A673 (cell line): ENCODE measurements around the gene RPS6KA2.

Source experiments
- CTCF ChIP-seq: fragments of 300-800, 200-600 bp; sonication (generic); conservative IDR thresholded peaks from 2 replicates; pipeline ENCODE4 v1.5.1; 2017; ENCODE audit warnings: low read depth, mild to moderate bottlenecking, antibody characterized with exemption, low read length, moderate library complexity, mixed read lengths
- EZH2 ChIP-seq: fragments of 200-600 bp; sonication (generic); IDR thresholded peaks from 2 replicates; pipeline ENCODE4 v1.6.1; 2017; ENCODE audit warnings: borderline replicate concordance, low read depth, mild to moderate bottlenecking, mixed read lengths, antibody characterized with exemption, low read length; ENCODE audit not compliant: poor library complexity, severe bottlenecking

GRCh38 chr6:166592821-166593220 is 34.2 kb downstream of the RPS6KA2 start:
- no peak for TF ChIP-seq CTCF
- TF ChIP-seq EZH2, result no peak
